Globus pallidus (tissue), 1 donor: ENCODE measurements around the gene SPAG4.

ENCODE experiments used
- DNase-seq: peaks from one replicate; pipeline ENCODE4 v3.0.0-alpha.2; 2015; ENCODE audit warnings: low spot score

Gene SPAG4

GRCh38 chr20:35599776-35600120 lies 15.9 kb upstream of the SPAG4 start:
- DNase-seq, result no peak

- DNase-seq, result no peak
Measured at GRCh38 chr20:35600176-35600992, 15.2 kb upstream of the SPAG4 start.

- DNase-seq, result no peak
Measured at GRCh38 chr20:35600993-35601973, 14.3 kb upstream of the SPAG4 start.

- DNase-seq, result no peak
Measured at GRCh38 chr20:35601990-35602389, 13.6 kb upstream of the SPAG4 start.

GRCh38 chr20:35602851-35603495 lies 12.7 kb upstream of the SPAG4 start:
- no peak for DNase-seq

GRCh38 chr20:35603695-35604448 lies 11.8 kb upstream of the SPAG4 start:
- DNase-seq, result no peak

GRCh38 chr20:35604449-35604747 lies 11.2 kb upstream of the SPAG4 start:
- DNase-seq, result no peak

- no peak for DNase-seq
Measured at GRCh38 chr20:35606127-35606526, 9.5 kb upstream of the SPAG4 start.

GRCh38 chr20:35607003-35607735 lies 8.5 kb upstream of the SPAG4 start:
- DNase-seq, result no peak

- DNase-seq, result no peak
Measured at GRCh38 chr20:35610833-35611427, 4.7 kb upstream of the SPAG4 start.

GRCh38 chr20:35611482-35611881 lies 4.1 kb upstream of the SPAG4 start:
- no peak for DNase-seq

GRCh38 chr20:35616465-35617396 lies 1.1 kb downstream of the SPAG4 start:
- no peak for DNase-seq

- no peak for DNase-seq
Measured at GRCh38 chr20:35617397-35618262, 2.0 kb downstream of the SPAG4 start.

GRCh38 chr20:35618263-35619131 lies 2.9 kb downstream of the SPAG4 start:
- no peak for DNase-seq

GRCh38 chr20:35619196-35620095 lies 3.8 kb downstream of the SPAG4 start:
- DNase-seq, result no peak

- no peak for DNase-seq
Measured at GRCh38 chr20:35620818-35621559, 5.4 kb downstream of the SPAG4 start.
